IPS-18a (cell line): ENCODE measurements around the gene KIF2A.

Experiments
- H3K27ac ChIP-seq: one replicate; pipeline ENCODE4 v1.5.1; 2013; ENCODE audit warnings: low read length
- H3K27me3 ChIP-seq: one replicate; pipeline ENCODE4 v1.6.1; 2013; ENCODE audit warnings: mild to moderate bottlenecking, low read length; ENCODE audit not compliant: control insufficient read depth, insufficient read depth
- H3K36me3 ChIP-seq: one replicate; pipeline ENCODE4 v1.6.1; 2013; ENCODE audit warnings: low read depth, low read length; ENCODE audit not compliant: control insufficient read depth
- H3K4me1 ChIP-seq: one replicate; pipeline ENCODE4 v1.6.1; 2013; ENCODE audit warnings: low read depth, low read length; ENCODE audit not compliant: control insufficient read depth
- H3K4me3 ChIP-seq: one replicate; pipeline ENCODE4 v1.5.1; 2013; ENCODE audit warnings: low read length
- H3K9ac ChIP-seq: one replicate; pipeline ENCODE4 v1.6.1; 2013; ENCODE audit warnings: mild to moderate bottlenecking, low read length, moderate library complexity
- H3K9me3 ChIP-seq: one replicate; pipeline ENCODE4 v1.6.1; 2013; ENCODE audit warnings: low read depth, low read length; ENCODE audit not compliant: control insufficient read depth

The KIF2A gene

DNA sequence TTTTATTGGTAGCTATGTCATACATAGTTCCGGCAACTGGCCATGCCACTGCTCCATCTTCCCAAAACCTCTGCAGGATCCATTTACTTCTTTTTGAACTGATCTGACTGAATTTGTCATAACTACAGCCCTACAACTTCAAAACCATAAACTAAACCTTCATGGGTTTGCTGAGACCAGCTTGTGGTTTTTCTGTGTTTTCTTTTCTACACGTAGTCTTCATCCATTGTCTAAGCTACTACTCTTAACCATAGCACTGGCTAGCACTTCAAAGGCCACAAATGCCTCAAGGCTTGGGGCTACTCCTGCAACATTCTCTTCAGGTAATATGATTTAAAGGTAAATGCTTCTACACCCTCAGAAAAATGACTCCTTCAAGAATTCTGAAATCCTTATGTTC, 9.0 kb upstream of the KIF2A start:
- no peaks in the 10 kb centered on the region for H3K36me3 ChIP-seq
- H3K27ac ChIP-seq, result no peak overlapping the region

DNA sequence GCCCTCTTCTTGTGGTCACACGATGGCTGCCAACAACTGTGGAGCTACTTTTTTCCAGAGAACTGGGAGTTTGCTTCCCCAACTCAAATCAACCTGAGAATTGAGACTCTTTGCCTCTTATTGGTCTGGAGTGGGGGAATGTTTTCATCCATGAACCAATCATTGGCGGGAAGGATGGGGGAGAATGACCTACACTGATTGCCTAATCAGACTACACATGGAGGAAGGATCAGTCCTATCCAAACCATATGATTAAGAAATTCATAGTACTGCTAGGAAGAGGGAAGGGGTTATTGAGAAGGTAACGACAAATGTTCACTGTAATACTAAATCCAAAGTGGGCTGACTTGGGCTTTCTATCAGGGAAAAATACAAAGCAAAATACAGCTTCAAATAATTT, 7.9 kb upstream of the KIF2A start:
- Histone ChIP-seq H3K9ac (no peak overlapping the region), H3K27ac (no peak overlapping the region), H3K9me3 (no peaks in the 10 kb centered on the region), H3K27me3 (no peaks in the 10 kb centered on the region), H3K36me3 (no peaks in the 10 kb centered on the region), H3K4me1 (no peaks in the 10 kb centered on the region), H3K4me3 (no peak overlapping the region)

More for the DNA sequence above, 9.0 kb upstream of the KIF2A start:
- H3K9ac ChIP-seq, result no peak overlapping the region
- no peak overlapping the region for H3K4me3 ChIP-seq
- H3K27me3 ChIP-seq, result no peaks in the 10 kb centered on the region
- H3K4me1 ChIP-seq, result no peaks in the 10 kb centered on the region
- H3K9me3 ChIP-seq, result no peaks in the 10 kb centered on the region

GRCh38 chr5:62299101-62299500, 6.9 kb upstream of the KIF2A start:
- Histone ChIP-seq H3K9ac (no peak overlapping the region), H3K27me3 (no peaks in the 10 kb centered on the region), H3K4me1 (no peaks in the 10 kb centered on the region)

DNA sequence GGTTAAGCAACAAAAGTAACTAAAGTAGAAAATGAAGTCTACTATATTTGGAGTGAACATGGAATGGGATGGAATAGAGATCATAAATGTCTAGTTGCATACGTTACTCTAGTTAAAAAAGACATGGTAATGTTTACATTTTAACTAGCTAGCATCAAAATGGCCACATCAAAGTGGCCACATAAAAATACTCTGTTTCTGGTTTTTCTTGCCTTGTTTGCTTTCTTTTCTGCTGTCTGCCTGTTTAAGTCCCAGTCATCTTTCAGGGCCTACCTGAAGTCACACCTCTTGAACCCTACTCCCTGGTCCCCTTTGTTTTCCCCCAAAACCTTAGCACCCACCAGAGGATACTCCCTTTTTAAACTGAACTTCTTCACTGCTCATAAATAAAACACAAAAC, 6.4 kb upstream of the KIF2A start:
- Histone ChIP-seq H3K9ac (no peak overlapping the region), H3K9me3 (no peaks in the 10 kb centered on the region), H3K4me1 (no peaks in the 10 kb centered on the region), H3K4me3 (no peak overlapping the region), H3K36me3 (no peaks in the 10 kb centered on the region), H3K27me3 (no peaks in the 10 kb centered on the region), H3K27ac (no peak overlapping the region)

More at GRCh38 chr5:62299101-62299500, 6.9 kb upstream of the KIF2A start:
- Histone ChIP-seq H3K27ac (no peak overlapping the region), H3K4me3 (no peak overlapping the region), H3K36me3 (no peaks in the 10 kb centered on the region), H3K9me3 (no peaks in the 10 kb centered on the region)

DNA sequence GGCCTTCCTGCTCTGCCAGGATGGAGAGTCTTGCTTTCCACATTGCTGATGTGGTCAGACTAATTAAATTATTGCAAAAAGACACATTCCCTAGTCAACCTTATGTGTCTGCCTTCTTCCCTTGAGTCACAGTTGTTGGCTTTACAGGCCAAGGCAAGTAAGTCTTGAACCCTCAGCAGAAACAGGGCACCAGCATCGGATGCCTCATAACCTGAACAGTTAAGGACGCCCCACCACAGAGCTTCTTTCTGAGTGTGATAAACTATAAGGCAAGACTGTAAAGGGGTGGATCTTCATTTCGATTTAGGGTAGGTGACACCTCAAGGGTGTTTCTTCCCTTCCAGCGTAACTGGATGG, 670 bp upstream of the KIF2A start:
- H3K4me3 ChIP-seq, result peak overlapping the region; percentile 52
- peaks cover 6% of the 10 kb centered on the region for H3K4me1 ChIP-seq
- H3K27ac ChIP-seq, result no peak overlapping the region

GRCh38 chr5:62306323-62306895, 403 bp downstream of the KIF2A start:
- Histone ChIP-seq H3K4me3 (peak overlapping the region; percentile 78), H3K9me3 (no peaks in the 10 kb centered on the region), H3K4me1 (peaks cover 6% of the 10 kb centered on the region), H3K27me3 (no peaks in the 10 kb centered on the region), H3K9ac (peak overlapping the region; percentile 65), H3K27ac (peak overlapping the region; percentile 64), H3K36me3 (peaks cover 9% of the 10 kb centered on the region)

More for the DNA sequence above, 670 bp upstream of the KIF2A start:
- Histone ChIP-seq H3K36me3 (peaks cover 5% of the 10 kb centered on the region), H3K9ac (peak overlapping the region; percentile 11), H3K27me3 (no peaks in the 10 kb centered on the region), H3K9me3 (no peaks in the 10 kb centered on the region)

GRCh38 chr5:62306896-62307689, 1.1 kb downstream of the KIF2A start:
- Histone ChIP-seq H3K4me3 (peak overlapping the region; percentile 78), H3K27me3 (no peaks in the 10 kb centered on the region), H3K9me3 (no peaks in the 10 kb centered on the region), H3K36me3 (peaks cover 9% of the 10 kb centered on the region), H3K27ac (peak overlapping the region; percentile 64), H3K9ac (peak overlapping the region; percentile 65), H3K4me1 (peaks cover 6% of the 10 kb centered on the region)

GRCh38 chr5:62308439-62308838, 2.4 kb downstream of the KIF2A start:
- peak overlapping the region; percentile 78 for H3K4me3 ChIP-seq
- H3K27ac ChIP-seq, result no peak overlapping the region
- peaks cover 6% of the 10 kb centered on the region for H3K4me1 ChIP-seq
- H3K9me3 ChIP-seq, result no peaks in the 10 kb centered on the region
- H3K36me3 ChIP-seq, result peaks cover 9% of the 10 kb centered on the region
- H3K9ac ChIP-seq, result no peak overlapping the region
- H3K27me3 ChIP-seq, result no peaks in the 10 kb centered on the region

DNA sequence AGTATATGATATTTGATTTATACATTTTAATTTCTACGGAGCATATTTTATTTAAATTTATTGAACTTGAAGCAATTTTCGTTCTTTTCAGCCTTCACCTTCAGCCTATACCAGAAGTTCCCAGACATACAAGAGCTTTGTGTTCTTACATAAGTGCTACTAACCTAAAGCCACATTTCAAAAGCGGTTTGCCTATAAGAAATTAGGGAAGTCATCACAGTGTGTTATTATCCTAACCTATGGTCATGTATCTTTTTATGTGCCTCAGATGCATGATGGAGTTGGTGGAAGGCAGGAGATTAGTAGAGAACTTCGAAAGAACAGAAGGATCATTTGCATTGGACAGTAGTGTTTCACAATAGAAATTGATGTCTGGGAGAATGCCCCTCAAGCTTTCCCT, 3.1 kb downstream of the KIF2A start:
- Histone ChIP-seq H3K4me3 (no peak overlapping the region), H3K27me3 (no peaks in the 10 kb centered on the region), H3K9me3 (no peaks in the 10 kb centered on the region), H3K4me1 (peaks cover 6% of the 10 kb centered on the region), H3K36me3 (peaks cover 9% of the 10 kb centered on the region), H3K27ac (no peak overlapping the region), H3K9ac (no peak overlapping the region)

- Histone ChIP-seq H3K27me3 (no peaks in the 10 kb centered on the region), H3K9ac (no peak overlapping the region), H3K4me3 (no peak overlapping the region), H3K4me1 (peaks cover 3% of the 10 kb centered on the region), H3K27ac (no peak overlapping the region), H3K9me3 (no peaks in the 10 kb centered on the region), H3K36me3 (peaks cover 9% of the 10 kb centered on the region)
These were observed 4.6 kb downstream of the KIF2A start for GRCh38 chr5:62310426-62311143.

GRCh38 chr5:62312036-62312435, 6.0 kb downstream of the KIF2A start:
- Histone ChIP-seq H3K9me3 (no peaks in the 10 kb centered on the region), H3K27me3 (no peaks in the 10 kb centered on the region), H3K4me3 (no peak overlapping the region), H3K27ac (no peak overlapping the region), H3K9ac (no peak overlapping the region), H3K36me3 (peaks cover 9% of the 10 kb centered on the region), H3K4me1 (peaks cover 3% of the 10 kb centered on the region)
